SK-N-MC (cell line): ENCODE measurements around the gene CTSZ.

Experiments used
- EZH2 ChIP-seq: fragments of 200-600 bp; sonication (generic); IDR thresholded peaks from one replicate; pipeline ENCODE4 v1.6.1; 2017; ENCODE audit warnings: antibody characterized with exemption
- FOXP2 ChIP-seq: optimal IDR thresholded peaks from 2 replicates; pipeline ENCODE3; 2011; ENCODE audit warnings: mild to moderate bottlenecking, moderate library complexity; ENCODE audit not compliant: insufficient read depth; ENCODE audit errors: extremely low read length, control extremely low read depth
- POLR2AphosphoS5 ChIP-seq: IDR thresholded peaks from 2 replicates; pipeline ENCODE4 v1.6.1; 2012; ENCODE audit warnings: mild to moderate bottlenecking, low read depth, low read length, borderline replicate concordance

- TF ChIP-seq EZH2 (no peak), POLR2AphosphoS5 (no peak), FOXP2 (no peak)
Observed at GRCh38 chr20:59044295-59044694, 37.2 kb upstream of the CTSZ start.
